GM19455 (cell line): Measurements from ENCODE around the gene NUDT10.
"Not testable (repeated sequence)": the region's sequence is repeated elsewhere in the genome, so short reads cannot be mapped to it uniquely, and the experiment has no call there.

Source experiments
- ATAC-seq: cut with Tn5 transposase; IDR thresholded peaks from one replicate; pipeline ENCODE4 v1.9.1; 2021; ENCODE audit not compliant: unreplicated experiment

The NUDT10 gene

DNA sequence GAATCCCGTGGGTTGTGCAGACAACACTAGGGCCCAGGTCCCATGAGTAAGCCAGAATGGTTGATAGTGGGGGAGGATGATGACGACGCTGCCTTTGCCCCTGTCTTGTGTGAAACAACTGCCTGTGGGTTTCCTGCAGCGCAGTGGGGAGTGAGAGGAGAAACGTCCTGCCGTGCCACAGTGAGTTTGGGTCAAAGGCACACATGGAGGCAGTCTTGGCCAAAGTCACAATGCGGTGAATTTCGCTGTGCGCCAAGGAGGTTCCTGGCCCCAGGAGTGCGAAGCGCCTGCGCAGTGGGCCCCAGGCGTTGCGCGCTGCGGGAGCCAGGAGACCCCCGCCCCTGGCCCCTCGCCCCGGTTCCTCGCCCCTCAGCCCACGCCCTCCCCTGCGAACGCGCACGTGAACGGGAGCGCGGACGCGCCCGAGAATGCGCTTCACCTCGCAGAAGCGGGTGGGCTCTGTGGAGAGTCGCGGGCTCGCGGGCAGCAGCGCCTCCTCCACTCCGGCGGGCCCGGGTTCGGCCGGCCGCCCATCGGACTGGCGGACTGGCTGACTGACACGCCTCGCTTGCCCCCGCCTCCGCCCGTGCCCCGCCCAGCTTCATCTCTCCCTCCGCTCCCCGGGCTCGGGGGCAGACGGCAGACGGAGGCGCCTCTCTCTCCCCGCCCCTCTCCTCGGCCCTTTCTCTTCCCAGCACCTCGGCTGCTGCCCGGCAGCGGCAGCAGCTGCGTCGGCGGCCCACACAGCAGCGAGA is at the start of gene NUDT10:
TSS of gene NUDT10 (plus strand) at position 635 of the 755 bp plus-strand sequence. CDS start 144 bp downstream, outside the sequence.
- ATAC-seq = no peak

GRCh38 chrX:51292421-51292820 is 40.2 kb upstream of the NUDT10 start:
- ATAC-seq = no peak

DNA sequence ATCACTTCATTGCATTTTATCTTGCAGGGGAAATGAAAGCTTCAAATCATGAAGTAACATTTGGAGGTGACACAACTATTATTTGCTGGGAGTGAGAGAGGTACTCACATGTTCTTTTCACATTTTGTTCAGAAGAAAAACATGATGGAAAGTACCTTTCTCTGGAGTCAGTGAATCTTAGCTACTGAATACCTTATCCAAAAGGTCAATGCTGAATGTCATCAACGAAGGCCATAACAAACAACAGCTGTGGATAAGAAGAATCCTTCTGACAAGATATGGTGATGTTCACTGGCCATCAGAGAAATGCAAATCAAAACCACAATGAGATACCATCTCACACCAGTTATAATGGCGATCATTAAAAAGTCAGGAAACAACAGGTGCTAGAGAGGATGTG is 36.5 kb upstream of the NUDT10 start:
- no peak for ATAC-seq

GRCh38 chrX:51316271-51316670 is 16.4 kb upstream of the NUDT10 start:
- no peak for ATAC-seq

DNA sequence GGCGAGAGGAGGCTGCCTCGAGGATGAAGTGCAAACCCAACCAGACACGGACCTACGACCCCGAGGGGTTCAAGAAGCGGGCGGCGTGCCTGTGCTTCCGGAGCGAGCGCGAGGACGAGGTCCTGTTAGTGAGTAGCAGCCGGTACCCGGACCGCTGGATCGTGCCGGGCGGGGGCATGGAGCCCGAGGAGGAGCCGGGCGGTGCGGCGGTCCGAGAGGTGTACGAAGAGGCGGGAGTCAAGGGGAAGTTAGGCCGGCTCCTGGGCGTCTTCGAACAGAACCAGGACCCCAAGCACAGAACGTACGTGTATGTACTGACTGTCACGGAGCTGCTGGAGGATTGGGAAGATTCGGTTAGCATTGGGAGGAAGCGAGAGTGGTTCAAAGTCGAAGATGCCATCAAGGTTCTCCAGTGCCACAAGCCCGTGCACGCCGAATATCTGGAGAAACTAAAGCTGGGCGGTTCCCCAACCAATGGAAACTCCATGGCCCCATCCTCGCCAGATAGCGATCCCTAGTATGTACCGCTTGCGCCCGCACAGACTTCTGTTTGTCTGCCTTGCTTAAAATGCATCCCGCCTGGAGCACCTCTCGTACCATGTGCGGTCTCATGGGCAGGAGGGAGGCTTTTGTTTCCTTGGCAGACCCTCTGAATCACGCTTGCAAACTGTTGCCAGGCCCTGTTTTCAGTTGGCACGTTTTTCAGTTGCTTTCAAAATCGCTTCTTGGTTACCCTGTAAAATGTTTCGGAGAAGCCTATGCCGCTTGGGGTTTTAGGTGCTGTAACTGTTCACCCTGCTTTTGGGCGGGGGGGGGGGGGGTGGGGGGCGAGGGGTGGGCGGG is 542 bp downstream of the NUDT10 start:
- not testable (repeated sequence) for ATAC-seq

DNA sequence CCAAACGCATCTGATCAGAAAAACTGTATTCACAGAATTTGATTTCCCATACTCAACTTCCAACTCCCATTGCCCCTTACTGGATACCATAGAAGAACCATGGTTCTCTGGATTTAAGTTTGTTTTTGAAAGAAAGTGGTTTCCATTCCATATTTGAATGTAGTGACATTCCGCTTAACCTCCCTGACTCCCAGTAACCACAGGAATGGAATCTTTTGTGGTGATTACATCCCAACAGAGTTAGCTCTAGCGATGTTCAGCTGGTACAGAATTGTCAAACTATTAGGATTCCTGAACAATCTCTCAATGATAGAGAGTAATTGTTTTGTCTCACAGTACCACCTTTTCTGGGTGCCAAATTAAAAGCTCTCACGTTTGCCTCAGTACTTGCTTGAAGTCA is 1.7 kb downstream of the NUDT10 start:
- ATAC-seq = no peak

DNA sequence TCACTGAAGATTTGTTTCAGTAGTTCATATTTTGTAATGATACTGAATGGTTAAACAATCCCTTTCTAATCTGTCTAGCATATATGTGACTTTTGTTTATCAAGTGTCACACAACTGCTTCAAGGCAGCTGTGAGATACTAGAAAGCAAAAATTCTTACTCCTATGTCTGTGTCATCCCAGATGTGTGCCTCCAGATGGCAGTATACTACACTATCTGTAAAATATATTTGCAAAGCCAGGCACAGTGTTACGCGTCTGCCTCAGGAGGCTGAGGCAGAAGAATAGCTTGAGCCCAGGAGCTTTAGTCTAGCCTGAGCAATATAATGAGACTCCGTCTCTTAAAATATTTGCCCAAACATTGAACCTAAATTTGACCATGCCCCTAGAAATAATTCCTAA is 4.0 kb downstream of the NUDT10 start:
- no peak for ATAC-seq

- no peak for ATAC-seq
Observed at GRCh38 chrX:51361251-51361650, 28.6 kb downstream of the NUDT10 start.

DNA sequence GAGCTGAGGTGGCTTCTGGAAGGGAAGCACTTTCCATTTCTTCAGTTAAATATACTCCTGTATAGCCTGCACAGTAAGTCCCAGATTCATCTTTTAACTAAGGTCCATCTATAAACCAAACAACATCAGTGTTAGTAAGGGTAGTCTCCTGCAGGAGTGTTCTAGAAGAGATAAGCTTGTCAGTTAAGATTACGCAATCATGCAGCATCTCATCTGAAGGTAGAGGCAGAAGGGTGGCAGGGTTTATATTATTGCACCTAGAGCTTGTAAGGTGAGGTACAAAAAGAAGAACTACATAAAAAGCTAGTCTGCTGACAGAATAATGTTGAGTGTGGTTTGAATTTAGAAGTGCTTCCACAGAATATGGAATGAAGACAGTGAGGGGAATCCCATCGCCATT is 44.0 kb downstream of the NUDT10 start:
- no peak for ATAC-seq
